Heart right ventricle (tissue), 16 donors: ENCODE measurements around the gene BMF. TPM values are rescaled to one million over a fixed set of nuclear protein-coding genes. Genes with fewer than 3 reads are reported as not detected.
"Not testable (repeated sequence)": the region's sequence is repeated elsewhere in the genome, so short reads cannot be mapped to it uniquely, and the experiment has no call there.

ENCODE experiments used
- ATAC-seq, 8 donors: fragments of 200-7000 bp; cut with Tn5 transposase; one replicate each; pipeline ENCODE4 v1.9.1; 2020; ENCODE audit warnings: mild to moderate bottlenecking in 8 of 8, moderate library complexity in 8 of 8, moderate number of reproducible peaks in 1 of 8
- DNase-seq, 2 donors: peaks; one replicate each; pipeline ENCODE4 v3.0.0-alpha.2; 2020
- H3K27ac ChIP-seq, 10 donors: fragments of 200-600 bp; sonication (generic) in 2 of 10; one replicate each; pipeline versions ENCODE4 v1.5.0 to v1.8.0; 2020 to 2022; ENCODE audit warnings: mild to moderate bottlenecking in 3 of 10
- H3K27me3 ChIP-seq, 7 donors: fragments of 200-600 bp; one replicate each; pipeline ENCODE4 v1.8.0; 2021 to 2022; ENCODE audit warnings: mild to moderate bottlenecking in 2 of 7
- H3K36me3 ChIP-seq, 9 donors: fragments of 200-600 bp; sonication (generic) in 1 of 9; one replicate each; pipeline versions ENCODE4 v1.5.0 to v1.8.0; 2020 to 2022; ENCODE audit warnings: mild to moderate bottlenecking in 2 of 9
- H3K4me1 ChIP-seq, 9 donors: fragments of 200-600 bp; sonication (generic) in 1 of 9; one replicate each; pipeline versions ENCODE4 v1.5.0 to v1.8.0; 2020 to 2022; ENCODE audit warnings: mild to moderate bottlenecking in 4 of 9
- H3K4me3 ChIP-seq, 10 donors: fragments of 200-600 bp; sonication (generic) in 2 of 10; one replicate each; pipeline versions ENCODE4 v1.5.0 to v1.8.0; 2020 to 2022; ENCODE audit warnings: mild to moderate bottlenecking in 7 of 10, moderate library complexity in 2 of 10
- H3K9me3 ChIP-seq, 11 donors: fragments of 200-600 bp in 10 of 11; sonication (generic) in 2 of 11; one replicate each; pipeline versions ENCODE4 v1.5.0 to v1.8.0; 2013 to 2022; ENCODE audit warnings: mild to moderate bottlenecking in 2 of 11, control low read depth in 1 of 11, moderate library complexity in 1 of 11
- WGBS, 2 donors: extraction: QIAGEN DNeasy Blood & Tissue Kit; methylation state at CpG; one replicate each; pipeline ENCODE4 v1.1.7; 2013; ENCODE audit warnings: inconsistent platforms in 1 of 2; 5-methylcytosine and 5-hydroxymethylcytosine counted together
- intact Hi-C, 10 donors: fragments of 100-400 bp; cut with DNase I; formaldehyde crosslinking; loops; one replicate each; pipeline versions ENCODE4 v1.11.1 to v1.14.2; 2022
- polyA plus RNA-seq, 2 donors: library from polyadenylated mRNA; stranded (reverse); fragments of 200-250 nt; gene quantifications; one replicate each; pipeline ENCODE4 v1.2.3, GENCODE V29; 2013
- total RNA-seq, 10 donors: library from RNA; stranded (reverse); fragmentation: NEBNext Ultra II Directional in 3 of 10; extraction: Animal tissue kit (Norgen Biotek cat#: 25700) in 3 of 10; gene quantifications; one replicate each; pipeline versions ENCODE4 v1.2.1 to v1.2.4, GENCODE V29; 2021 to 2023
- TF ChIP-seq, protein P1 (sequence below), 9 donors: fragments of 200-600 bp; sonication (generic) in 2 of 9; IDR thresholded peaks; one replicate each; pipeline versions ENCODE4 v1.5.0 to v1.8.0; 2021 to 2022; ENCODE audit warnings: antibody characterized with exemption in 9 of 9, mild to moderate bottlenecking in 5 of 9, moderate library complexity in 1 of 9
- donor health status: Arrhythmogenic right ventricular cardiomyopathy.
- donor health status: ischemic (EF 13 %, LVEDD 7.1; RV severe dilation, severe dysfunction).
- donor health status: healthy with polysubstance abuse.
- donor health status: DM: no; HTN: yes; CAD: no.
- donor health status: DM: no; HTN: no; CAD: no.
- donor health status: ischemic (EF 25% LVEDD 6.9; RV normal size, moderate dysfunction).
- donor health status: ischemic (EF 25% LVEDD 5.7; RV mildly dilated, moderate dysfunction).
- donor health status: healthy.
- donor health status: DM: yes; HTN: yes; CAD: no.
- donor health status: Ischemic cardiomyopathy.
- donor health status: ischemic (EF 35%, LVEDD 5.7; RV mildly dilated, moderate dysfunction).
- donor health status: nonischemic (EF 11% LVEDD 7.7; RV severe dilation, severe dysfunction).
- donor health status: DM: yes; HTN: yes; CAD: no.
- donor health status: PGD.
- donor health status: ischemic (EF 29% LVEDD 5.4; RV normal size, mild dysfunction).
- donor health status: nonischemic (EF 23%, LVEDD 6.1; RV moderate dilation, normal function).

BMF gene
- total and polyA plus RNA-seq, 12 donors = 0.92 to 10.2 (median 3.0) TPM

DNA sequence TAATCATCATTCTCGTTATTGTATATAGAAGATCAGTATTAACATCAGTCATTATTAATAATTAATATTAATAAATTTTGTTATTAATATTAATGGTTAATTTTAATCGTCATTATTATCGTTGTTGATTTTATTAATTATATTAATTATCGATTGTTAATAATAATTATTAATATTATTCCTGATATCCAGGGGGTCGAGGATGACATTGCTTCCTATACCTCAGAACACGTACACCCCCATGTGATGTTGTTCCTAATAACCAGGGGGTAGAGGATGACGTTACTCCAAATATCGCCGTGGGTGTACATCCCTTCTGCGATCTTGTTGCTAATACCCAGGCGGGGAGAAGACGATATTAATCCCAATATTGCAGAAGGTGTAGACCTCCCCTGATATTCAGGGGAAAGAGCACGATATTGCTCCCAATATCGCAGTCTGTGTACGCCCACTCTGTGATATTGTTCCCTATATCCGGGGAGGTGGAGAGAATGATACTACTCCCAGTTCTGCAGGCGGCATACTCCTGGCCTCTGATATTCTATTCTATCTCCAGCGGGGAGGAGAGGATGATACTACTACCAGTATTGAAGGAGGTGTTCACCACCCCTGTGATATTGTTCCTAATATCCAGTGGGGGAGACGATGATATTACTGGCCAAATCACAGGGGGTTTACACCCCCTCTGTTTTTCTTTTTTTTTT, 22.3 kb upstream of the BMF start:
- H3K27me3 ChIP-seq = peaks cover 0 to 28% (median 6%) of the 10 kb centered on the region in 7 donors
- H3K4me1 ChIP-seq = no peaks in the 10 kb centered on the region
- H3K27ac ChIP-seq = no peak overlapping the region
- no peaks in the 10 kb centered on the region for H3K36me3 ChIP-seq
- H3K4me3 ChIP-seq = no peak overlapping the region
- DNase-seq (no peak), ATAC-seq (no peak)
- TF ChIP-seq, protein P1, sequence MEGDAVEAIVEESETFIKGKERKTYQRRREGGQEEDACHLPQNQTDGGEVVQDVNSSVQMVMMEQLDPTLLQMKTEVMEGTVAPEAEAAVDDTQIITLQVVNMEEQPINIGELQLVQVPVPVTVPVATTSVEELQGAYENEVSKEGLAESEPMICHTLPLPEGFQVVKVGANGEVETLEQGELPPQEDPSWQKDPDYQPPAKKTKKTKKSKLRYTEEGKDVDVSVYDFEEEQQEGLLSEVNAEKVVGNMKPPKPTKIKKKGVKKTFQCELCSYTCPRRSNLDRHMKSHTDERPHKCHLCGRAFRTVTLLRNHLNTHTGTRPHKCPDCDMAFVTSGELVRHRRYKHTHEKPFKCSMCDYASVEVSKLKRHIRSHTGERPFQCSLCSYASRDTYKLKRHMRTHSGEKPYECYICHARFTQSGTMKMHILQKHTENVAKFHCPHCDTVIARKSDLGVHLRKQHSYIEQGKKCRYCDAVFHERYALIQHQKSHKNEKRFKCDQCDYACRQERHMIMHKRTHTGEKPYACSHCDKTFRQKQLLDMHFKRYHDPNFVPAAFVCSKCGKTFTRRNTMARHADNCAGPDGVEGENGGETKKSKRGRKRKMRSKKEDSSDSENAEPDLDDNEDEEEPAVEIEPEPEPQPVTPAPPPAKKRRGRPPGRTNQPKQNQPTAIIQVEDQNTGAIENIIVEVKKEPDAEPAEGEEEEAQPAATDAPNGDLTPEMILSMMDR (IDR thresholded peaks at IDR 0.05) = no peak
- intact Hi-C loops = no loop called here
- no peaks in the 10 kb centered on the region for H3K9me3 ChIP-seq
- 86 to 90% methylated on average over 19 of the region's 19 CpGs for WGBS, 2 donors

DNA sequence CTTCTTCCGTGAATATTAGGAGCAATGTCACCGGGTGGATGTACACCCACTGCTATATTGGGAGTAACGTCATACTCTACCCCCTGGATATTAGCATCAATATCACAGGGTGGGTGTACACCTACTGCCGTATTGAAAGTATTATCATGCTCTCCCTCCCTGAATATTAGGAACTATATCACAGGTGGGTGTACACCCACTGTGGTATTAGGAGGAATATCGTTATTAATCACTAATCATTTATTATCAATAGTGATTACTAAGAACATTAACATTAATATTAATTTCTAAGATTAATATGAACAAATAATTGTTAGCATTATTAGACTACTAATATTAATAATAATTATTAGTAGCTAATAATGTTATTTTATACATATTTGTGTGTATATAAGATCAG, 21.4 kb upstream of the BMF start:
- Histone ChIP-seq H3K27me3 (peaks cover 0 to 28% (median 6%) of the 10 kb centered on the region in 7 donors), H3K4me3 (no peak overlapping the region), H3K9me3 (no peaks in the 10 kb centered on the region), H3K36me3 (no peaks in the 10 kb centered on the region), H3K4me1 (no peaks in the 10 kb centered on the region), H3K27ac (no peak overlapping the region)
- TF ChIP-seq, protein P1 (IDR thresholded peaks at IDR 0.05) = no peak
- ATAC-seq (no peak), DNase-seq (no peak)
- intact Hi-C loops = no loop called here
- WGBS, 2 donors = 77 to 87% methylated on average over 5 of the region's 5 CpGs

DNA sequence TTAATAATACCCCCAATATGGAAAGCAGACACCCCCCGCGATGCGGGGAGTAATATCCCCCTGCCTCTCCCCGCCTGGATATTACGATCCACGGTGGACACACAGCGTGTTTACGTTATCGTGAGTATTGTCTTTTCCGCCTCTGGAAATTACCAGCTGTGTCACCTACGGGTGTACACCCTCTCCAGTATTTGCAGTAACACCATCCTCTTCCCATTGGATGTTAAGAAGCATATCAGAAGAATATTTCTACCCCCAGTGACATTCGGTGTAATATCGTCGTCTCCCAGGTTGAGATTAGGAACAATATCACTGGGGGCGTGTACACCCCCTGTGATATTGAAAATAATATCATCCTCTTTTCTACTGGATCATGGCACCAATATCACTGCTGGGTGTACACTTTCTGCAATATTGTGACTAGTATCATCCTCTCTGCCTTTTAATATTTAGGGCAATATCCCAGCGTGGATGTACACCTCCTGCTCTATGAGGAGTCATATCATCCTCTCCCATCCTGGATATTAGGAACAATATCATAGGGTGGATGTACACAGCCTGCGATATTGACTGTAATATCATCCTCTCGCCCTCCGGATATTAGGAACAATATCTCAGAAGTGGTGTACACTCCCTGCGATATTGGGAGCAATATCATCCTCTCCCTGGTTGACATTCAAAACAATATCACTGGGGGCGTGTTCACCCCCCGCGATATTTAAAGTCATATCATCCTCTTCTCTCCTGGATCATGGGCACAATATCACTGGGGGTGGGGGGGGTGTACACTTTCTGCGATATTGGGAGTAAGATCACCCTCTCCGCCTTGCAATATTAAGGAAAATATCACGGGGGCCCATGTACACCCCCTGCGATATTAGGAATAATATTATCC, 20.3 kb upstream of the BMF start:
- no peaks in the 10 kb centered on the region for H3K9me3 ChIP-seq
- no peak overlapping the region for H3K27ac ChIP-seq
- no peak for ATAC-seq

DNA sequence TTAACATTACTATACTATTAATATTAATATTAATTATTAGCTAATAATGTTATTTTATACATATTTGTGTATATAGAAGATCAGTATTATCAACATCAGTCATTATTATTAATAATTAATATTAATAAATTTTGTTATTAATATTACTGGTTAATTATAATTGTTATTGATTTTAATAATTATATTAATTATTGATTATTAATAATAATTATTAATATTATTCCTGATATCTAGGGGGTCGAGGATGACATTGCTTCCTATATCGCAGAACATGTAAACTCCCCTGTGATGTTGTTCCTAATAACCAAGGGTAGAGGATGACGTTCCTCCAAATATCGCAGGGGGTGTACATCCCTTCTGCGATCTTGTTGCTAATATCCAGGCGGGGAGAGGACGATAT, 17.3 kb upstream of the BMF start:
- TF ChIP-seq, protein P1 (IDR thresholded peaks at IDR 0.05) = no peak
- no peak overlapping the region for H3K27ac ChIP-seq
- ATAC-seq (no peak), DNase-seq (no peak)
- no peaks in the 10 kb centered on the region for H3K36me3 ChIP-seq
- WGBS, 2 donors = 94 to 97% methylated on average over 7 of the region's 7 CpGs
- H3K27me3 ChIP-seq = peaks cover 0 to 19% (median 6%) of the 10 kb centered on the region in 7 donors
- H3K9me3 ChIP-seq = no peaks in the 10 kb centered on the region
- intact Hi-C loops = no loop called here
- peaks cover 0 to 4% (median 0%) of the 10 kb centered on the region in 9 donors for H3K4me1 ChIP-seq
- no peak overlapping the region for H3K4me3 ChIP-seq

More for the DNA sequence above, 20.3 kb upstream of the BMF start:
- Histone ChIP-seq H3K36me3 (no peaks in the 10 kb centered on the region), H3K27me3 (peaks cover 0 to 28% (median 6%) of the 10 kb centered on the region in 7 donors), H3K4me3 (no peak overlapping the region), H3K4me1 (no peaks in the 10 kb centered on the region)
- TF ChIP-seq, protein P1 (IDR thresholded peaks at IDR 0.05) = no peak
- WGBS, 2 donors = 80 to 84% methylated on average over 27 of the region's 27 CpGs
- DNase-seq = no peak
- intact Hi-C loops = no loop called here

DNA sequence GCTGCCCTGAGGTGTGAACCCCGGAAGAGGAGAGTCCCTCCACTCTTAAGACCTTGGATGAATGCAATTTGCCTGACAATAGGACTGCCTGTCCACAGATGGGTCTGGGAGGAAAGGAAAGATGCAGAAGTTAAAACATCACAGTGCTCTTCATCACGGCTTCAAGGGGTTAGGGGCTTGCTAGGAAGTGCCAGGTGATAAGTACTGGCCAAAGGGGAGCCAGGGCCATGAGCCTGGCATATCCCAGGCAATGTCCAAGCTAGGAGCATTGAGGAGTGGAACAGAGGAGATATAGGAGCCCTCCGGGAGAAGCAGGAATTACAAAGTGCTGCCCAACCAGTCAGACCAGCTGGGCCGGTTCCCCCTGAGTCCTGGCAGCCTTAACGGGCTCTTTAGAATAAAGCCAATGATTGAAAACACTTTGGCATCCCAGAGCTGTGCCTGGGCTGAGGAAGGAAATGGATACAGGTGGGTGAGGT, 16.2 kb upstream of the BMF start:
- H3K4me3 ChIP-seq, H3K4me1 ChIP-seq, H3K36me3 ChIP-seq, ATAC-seq, DNase-seq, H3K27ac ChIP-seq, H3K9me3 ChIP-seq, intact Hi-C loops: not testable (repeated sequence)
- peaks cover 0 to 15% (median 2%) of the 10 kb centered on the region in 7 donors for H3K27me3 ChIP-seq
- WGBS, 2 donors = 65 to 72% methylated on average over 4 of the region's 5 CpGs

DNA sequence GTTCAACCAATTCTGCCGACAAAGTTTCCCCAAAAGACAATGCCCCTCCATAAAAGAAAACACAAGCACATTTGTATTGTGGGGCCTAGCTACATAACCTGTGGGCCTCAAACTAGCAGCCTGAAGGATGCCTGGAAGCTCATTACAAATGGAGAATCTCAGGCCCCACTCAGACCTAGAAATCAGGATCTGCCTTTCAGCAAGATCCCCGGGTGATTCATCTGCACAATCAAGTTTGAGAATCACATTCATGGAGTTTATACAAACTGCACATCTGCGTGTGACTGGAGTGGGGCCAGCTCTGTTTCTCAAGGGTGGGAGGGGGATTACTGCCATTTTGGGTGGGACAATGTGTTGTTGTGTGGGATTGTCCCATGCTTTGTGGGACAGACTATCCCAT, 15.7 kb upstream of the BMF start:
- intact Hi-C loops, ATAC-seq, DNase-seq: not testable (repeated sequence)

DNA sequence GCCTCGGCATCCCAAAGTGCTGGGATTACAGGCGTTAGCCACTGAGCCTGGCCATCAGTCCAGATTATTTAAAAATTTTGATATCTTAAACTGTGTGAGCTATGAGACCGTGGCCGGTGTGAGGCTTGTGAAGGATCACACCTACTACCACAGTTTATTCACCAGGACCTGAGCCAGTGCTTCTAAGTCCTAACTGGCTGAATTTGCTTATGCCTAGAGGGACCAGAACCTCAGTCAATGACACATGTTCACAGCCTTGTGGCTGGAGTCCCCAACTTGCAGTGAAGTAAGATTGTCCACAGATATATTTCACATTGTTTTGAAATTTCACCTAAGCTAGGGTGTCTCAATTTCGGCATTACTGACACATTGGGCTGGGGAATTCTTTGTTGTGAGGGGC, 15.2 kb upstream of the BMF start:
- 92 to 93% methylated on average over 5 of the region's 5 CpGs for WGBS, 2 donors
- ATAC-seq, H3K9me3 ChIP-seq, DNase-seq, H3K27ac ChIP-seq, H3K4me3 ChIP-seq, H3K36me3 ChIP-seq, H3K4me1 ChIP-seq, intact Hi-C loops: not testable (repeated sequence)
- H3K27me3 ChIP-seq = peaks cover 0 to 12% (median 0%) of the 10 kb centered on the region in 7 donors

More for the DNA sequence above, 15.7 kb upstream of the BMF start:
- H3K27me3 ChIP-seq = peaks cover 0 to 13% (median 0%) of the 10 kb centered on the region in 7 donors
- H3K9me3 ChIP-seq, H3K4me1 ChIP-seq, H3K36me3 ChIP-seq, H3K4me3 ChIP-seq, H3K27ac ChIP-seq: not testable (repeated sequence)
- WGBS, 2 donors = 80 to 89% methylated on average over 3 of the region's 3 CpGs
